ENCODE data around the gene NYNRIN. TPM values are rescaled to one million over a fixed set of nuclear protein-coding genes. Genes with fewer than 3 reads are reported as not detected.
A peak's percentile ranks its signal among the peaks of the same experiment; 100 is the strongest.
"Not testable (repeated sequence)": the region's sequence is repeated elsewhere in the genome, so short reads cannot be mapped to it uniquely, and the experiment has no call there.

Gene NYNRIN
- total RNA-seq, 1 donor from 2014 or later = 7.3 TPM

DNA sequence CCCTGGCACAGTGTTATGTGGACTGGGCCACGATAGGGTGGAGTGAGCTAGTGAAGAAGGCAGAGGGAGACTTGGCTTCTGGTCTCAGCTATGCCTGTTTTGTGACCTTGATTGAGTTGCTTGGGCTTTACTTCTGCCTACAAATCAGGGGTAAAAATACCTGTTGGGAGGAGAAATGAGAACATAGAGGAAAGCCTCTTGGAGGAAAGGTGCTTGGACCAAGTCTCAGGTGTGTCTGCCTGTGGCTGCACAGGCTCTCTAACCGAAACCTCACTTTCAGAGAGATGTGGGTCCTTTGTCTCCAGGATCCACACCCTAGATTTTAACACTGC lies 38.9 kb downstream of the NYNRIN start:
- DNase-seq = no peak
- intact Hi-C loops (cut with micrococcal nuclease) = loop anchor here (2.0 kb wide), 1 partner anchor 105 kb away; no protein-coding TSS in a partner anchor
- no peak for ATAC-seq

- DNase-seq (no peak), ATAC-seq (no peak)
- intact Hi-C loops (cut with micrococcal nuclease) = no loop called here
Measured at GRCh38 chr14:24438223-24439097, 39.7 kb downstream of the NYNRIN start.

DNA sequence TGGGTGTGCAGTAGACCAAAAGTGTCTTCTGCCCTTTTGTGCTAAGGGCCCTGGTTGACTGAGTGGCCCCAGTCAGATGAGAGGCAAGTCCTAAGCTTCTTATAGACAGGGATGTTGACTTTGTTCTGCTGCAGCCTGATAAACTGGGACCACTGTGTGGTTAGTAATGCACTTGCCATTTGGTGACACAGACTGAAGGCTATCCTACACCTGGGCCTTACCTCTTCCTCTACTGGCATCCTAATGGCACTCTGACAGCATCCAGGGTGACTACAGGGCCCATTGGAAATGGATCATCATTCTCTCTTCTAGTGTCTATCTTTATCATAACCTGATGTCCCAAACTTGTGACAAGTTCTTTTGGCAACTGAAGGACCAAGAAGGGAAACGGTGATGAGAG lies 40.5 kb downstream of the NYNRIN start:
- intact Hi-C loops (cut with micrococcal nuclease) = no loop called here
- DNase-seq (no peak), ATAC-seq (no peak)

DNA sequence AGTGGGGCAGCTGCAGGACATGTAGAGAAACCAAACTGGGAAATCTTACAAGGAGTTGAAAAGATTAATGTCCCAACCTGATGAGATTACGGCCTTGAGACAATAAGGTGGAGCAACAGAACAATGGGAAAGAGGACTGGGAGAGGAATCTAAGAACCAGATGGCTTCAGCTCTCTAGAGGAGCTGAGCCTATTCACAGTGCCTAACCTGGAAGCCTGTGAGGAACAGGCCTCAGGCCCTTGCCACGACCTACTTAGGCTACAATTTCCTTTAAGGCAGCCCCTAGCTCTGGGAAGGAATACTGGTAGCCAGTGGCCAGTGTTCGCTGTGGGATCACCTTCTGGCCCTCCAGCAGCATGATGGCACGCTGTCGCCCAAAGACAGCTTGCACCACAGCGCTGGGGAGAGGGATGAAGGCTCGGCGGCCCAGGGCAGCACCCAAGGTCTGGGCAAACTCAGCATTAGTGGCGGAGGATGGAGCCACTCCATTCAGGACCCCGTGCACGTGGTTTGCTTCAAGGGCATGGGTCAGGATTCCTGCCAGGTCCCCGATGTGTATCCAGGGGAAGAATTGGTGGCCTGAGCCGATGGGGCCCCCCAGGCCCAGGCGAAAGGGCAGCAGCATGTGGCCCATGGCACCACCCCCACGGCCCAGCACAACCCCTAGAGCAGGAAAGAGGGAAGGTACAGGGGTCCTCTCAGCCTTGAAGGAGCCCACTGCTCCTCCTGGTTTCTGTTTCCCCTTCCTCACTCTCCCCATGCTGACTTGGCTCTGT lies 41.2 kb downstream of the NYNRIN start:
- intact Hi-C loops (cut with micrococcal nuclease) = no loop called here
- ATAC-seq (no peak), DNase-seq (peak; percentile 42)

DNA sequence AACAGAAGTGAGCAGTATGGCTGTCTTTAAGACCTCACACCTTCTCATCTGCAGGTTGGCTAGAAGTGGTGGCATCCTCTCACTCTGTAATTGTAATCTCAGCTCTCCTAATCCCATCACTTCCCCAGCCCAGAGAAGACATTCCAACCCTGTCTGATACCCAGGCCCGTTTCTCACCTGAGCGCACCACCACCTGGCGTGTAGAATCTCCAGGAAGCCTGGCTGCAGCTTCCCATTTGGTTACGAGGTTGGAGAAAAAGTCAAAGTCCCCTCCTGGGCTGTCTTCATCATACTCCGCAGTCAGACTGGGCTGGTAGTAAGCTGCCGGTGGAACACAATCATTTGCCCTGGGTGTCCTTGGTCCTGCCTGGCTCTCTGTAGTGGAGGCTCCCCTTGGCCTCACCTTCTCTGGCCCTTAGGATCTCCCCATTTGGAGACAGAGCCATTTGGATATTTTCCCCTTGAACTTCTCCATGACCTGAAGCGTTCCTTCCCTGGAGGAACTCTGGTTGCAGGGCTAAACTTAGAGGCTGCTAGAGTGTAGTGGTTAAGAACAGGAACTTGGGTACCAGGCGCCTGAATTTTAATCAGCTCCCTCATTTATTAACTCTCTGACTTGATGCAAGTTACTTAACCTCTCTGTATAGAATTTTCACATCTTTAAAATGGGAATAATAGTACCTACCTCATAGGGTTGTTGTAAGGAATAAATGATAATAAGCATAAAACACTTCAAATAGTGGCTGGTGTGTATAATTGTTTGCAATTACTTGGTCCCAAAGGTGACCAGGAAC lies 42.0 kb downstream of the NYNRIN start:
- DNase-seq (no peak), ATAC-seq (no peak)
- intact Hi-C loops (cut with micrococcal nuclease) = no loop called here

DNA sequence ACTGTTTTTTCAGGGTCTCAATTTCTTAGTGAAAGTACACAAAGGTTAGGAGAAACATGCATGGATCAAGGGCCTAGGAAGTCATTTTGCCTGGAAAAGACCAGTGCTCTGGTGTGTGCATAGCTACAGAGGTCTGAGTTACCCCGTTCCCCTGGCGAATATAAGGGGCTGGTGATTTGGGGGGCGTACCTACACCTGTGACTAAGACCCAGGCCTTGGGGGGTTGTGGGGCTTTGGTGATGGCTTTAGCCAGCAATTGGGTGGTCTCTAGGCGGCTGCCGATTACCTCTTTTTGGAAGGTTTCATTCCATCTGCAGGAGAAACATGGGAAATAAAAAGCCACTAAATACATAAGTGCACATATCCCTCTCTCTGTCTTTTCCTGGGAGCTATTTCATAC lies 42.7 kb downstream of the NYNRIN start:
- ATAC-seq (no peak), DNase-seq (no peak)
- intact Hi-C loops (cut with micrococcal nuclease) = no loop called here

DNA sequence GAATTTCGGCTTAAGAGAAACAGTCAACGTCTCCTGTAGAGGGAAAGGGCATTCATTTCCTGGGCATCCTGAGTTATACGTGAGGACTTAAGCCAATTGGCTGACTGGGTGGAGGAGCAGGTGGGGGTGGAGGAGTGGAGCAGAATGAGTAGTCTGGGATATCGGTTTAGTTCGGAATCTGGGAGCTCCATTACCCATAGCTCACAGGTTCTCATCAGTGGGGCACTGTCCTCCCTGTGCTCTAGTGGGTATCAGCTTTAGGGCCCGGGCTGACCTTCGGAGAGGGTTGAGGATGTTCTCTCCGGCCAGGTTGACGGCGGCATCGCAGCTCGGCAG lies 43.1 kb downstream of the NYNRIN start:
- intact Hi-C loops (cut with micrococcal nuclease) = no loop called here
- ATAC-seq (no peak), DNase-seq (no peak)

GRCh38 chr14:24442240-24443052 lies 43.6 kb downstream of the NYNRIN start, which contains the start of gene SDR39U1:
TSS of gene SDR39U1 (minus strand) at chr14:24442776. CDS start at chr14:24442769, 7 bp downstream.
- ATAC-seq (peak; percentile 93), DNase-seq (peak; percentile 96)
- intact Hi-C loops (cut with micrococcal nuclease) = no loop called here

DNA sequence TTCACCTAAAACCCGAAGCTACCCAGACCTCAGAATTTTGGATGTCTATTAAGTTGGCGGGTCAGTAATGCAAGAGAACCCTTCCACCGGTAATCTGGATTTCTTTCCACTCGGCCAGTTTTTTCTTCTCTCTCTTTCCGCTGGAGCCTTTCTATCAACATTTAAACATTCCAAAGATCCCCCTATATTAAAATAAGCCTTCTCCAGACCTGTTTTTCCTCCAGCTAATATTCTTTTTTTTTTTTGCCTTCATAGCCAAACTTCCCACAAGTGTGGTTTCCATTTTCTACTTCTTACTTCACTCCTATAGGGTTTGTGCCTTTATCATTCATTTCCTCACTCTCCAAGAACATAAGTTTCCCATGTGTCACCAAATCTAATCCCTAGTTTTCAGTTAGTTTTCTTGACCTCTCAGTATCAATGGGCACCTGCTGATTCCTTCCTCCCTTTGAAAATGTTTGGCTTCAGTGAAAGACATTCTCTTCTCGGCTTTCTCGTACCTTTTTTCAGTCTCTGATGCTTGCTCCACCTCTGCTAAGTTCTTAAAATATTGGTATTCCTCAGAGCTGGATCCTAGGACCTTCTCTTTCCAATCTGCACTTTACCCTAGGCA lies 44.4 kb downstream of the NYNRIN start:
- no peak for DNase-seq
- no peak for ATAC-seq
- intact Hi-C loops (cut with micrococcal nuclease) = no loop called here

DNA sequence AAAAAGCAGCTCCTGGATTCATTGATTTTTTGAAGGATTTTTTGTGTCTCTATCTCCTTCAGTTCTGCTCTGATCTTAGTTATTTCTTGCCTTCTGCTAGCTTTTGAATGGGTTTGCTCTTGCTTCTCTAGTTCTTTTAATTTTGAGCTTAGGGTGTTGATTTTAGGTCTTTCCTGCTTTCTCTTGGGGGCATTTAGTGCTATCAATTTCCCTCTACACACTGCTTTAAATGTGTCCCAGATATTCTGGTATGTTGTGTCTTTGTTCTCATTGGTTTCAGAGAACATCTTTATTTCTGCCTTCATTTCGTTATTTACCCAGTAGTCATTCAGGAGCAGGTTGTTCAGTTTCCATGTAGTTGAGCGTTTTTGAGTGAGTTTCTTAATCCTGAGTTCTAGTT lies 52.0 kb downstream of the NYNRIN start:
- intact Hi-C loops (cut with micrococcal nuclease); ATAC-seq; DNase-seq: not testable (repeated sequence)

GRCh38 chr14:24456980-24457379 lies 58.2 kb downstream of the NYNRIN start:
- ATAC-seq = no peak
- intact Hi-C loops (cut with micrococcal nuclease) = no loop called here
- no peak for DNase-seq

DNA sequence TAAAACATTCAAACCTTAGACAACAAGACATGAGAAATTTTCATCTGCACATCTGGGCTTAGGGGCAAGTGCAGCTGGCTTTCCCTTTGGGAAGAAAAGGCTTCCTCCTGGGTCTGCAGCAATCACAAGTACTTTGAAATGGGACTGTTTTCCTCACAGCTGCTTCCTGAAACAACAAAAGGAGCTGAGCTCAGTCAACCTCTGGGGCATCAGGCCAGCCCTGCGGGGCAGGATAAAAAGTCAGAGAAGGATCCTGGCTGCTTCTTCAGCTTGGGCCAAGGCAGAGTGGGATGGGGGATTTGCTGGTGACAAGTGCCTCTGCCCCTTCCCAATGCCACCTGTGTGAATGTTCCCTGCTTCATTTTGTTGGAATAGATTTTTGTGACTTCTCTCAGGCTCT lies 59.9 kb downstream of the NYNRIN start:
- no peak for DNase-seq
- ATAC-seq = no peak
- intact Hi-C loops (cut with micrococcal nuclease) = no loop called here

GRCh38 chr14:24459331-24459730 lies 60.5 kb downstream of the NYNRIN start:
- ATAC-seq = no peak
- DNase-seq = no peak
- intact Hi-C loops (cut with micrococcal nuclease) = no loop called here

GRCh38 chr14:24461336-24461735 lies 62.5 kb downstream of the NYNRIN start:
- intact Hi-C loops (cut with micrococcal nuclease) = no loop called here
- no peak for DNase-seq
- ATAC-seq = no peak

GRCh38 chr14:24463017-24463883 lies 64.4 kb downstream of the NYNRIN start:
- intact Hi-C loops (cut with micrococcal nuclease) = no loop called here
- no peak for DNase-seq
- ATAC-seq = no peak

DNA sequence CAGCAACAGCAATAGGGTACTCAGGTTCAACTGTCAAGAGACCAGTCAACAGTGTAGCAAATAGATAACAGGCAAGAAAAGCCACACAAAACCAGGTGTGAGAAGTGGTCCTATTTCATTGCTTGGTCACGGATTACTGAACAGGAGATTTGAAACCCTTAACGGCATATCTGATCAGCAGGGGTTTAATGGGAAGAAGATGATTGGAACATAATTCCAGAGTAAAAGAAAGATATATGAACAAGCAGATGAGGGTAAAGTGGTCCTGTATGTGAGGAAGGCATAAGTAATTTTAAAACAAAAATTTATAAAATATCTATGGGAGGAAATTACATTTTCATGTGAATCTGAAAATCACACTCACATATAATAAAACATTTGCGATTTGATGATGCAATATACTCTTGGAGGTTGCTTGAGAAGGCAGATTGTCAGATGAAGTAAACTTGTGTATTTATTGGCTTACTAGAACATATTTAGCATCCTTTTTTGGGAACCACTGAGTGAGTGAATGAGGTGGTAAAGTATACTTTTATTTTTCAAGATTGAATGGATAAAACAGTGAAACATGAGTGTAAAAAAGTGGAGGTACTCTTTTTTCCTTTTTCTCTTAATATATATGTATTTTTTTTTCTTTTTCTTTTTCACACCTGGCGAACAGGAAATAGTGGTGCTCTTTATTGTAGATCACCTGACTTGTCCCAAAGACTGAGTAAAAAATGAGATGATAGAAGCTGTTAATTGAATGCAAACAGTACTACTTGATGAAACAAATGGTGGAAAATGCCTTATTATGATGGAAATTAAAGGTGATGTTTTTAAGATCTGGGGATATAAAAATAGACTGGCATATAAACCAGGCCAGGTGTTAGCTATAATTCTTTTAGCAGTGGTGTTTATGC lies 65.3 kb downstream of the NYNRIN start:
- intact Hi-C loops (cut with micrococcal nuclease) = no loop called here
- ATAC-seq (no peak), DNase-seq (no peak)

DNA sequence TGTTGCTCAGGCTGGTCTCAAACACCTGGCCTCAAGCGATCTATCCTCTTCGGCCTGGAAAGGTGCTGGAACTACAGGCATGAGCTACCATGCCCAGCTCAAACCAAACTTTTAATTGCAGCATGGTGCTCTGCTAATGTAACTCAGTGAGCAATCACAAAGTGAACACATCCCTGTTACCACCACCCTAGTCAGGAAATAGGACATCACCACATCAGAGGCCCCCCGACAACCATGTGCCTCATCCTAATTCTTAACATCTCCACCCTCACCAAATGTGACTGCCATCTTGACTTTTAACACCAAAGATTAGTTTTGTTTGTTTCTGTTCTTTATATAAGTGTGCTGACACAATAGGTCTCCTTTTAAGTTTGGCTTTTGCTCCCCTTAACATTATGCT lies 66.6 kb downstream of the NYNRIN start:
- no peak for ATAC-seq
- no peak for DNase-seq
- intact Hi-C loops (cut with micrococcal nuclease) = no loop called here

All from left ventricle myocardium superior (tissue), 1 donor.